Measurements from ENCODE around the gene ABCD4.

ABCD4 gene

GRCh38 chr14:74325446-74325845, 22.7 kb upstream of the ABCD4 start:
- Mint-ChIP-seq H3K27ac (no peak overlapping the region), H3K4me3 (no peak overlapping the region), H3K9me3 (no peaks in the 10 kb centered on the region), H3K4me1 (ENCODE audit: low read depth) (no peaks in the 10 kb centered on the region), H3K36me3 (ENCODE audit: low read depth) (no peaks in the 10 kb centered on the region), H3K27me3 (peaks cover 21% of the 10 kb centered on the region)
- intact Hi-C loops (cut with micrococcal nuclease): no loop called here

GRCh38 chr14:74324931-74325361, 22.2 kb upstream of the ABCD4 start:
- Mint-ChIP-seq H3K36me3 (ENCODE audit: low read depth) (no peaks in the 10 kb centered on the region), H3K9me3 (no peaks in the 10 kb centered on the region), H3K4me3 (no peak overlapping the region), H3K4me1 (ENCODE audit: low read depth) (no peaks in the 10 kb centered on the region), H3K27ac (no peak overlapping the region), H3K27me3 (peaks cover 21% of the 10 kb centered on the region)
- intact Hi-C loops (cut with micrococcal nuclease): no loop called here

GRCh38 chr14:74314576-74314975, 11.8 kb upstream of the ABCD4 start:
- Mint-ChIP-seq H3K27ac (no peak overlapping the region), H3K4me3 (no peak overlapping the region), H3K27me3 (no peaks in the 10 kb centered on the region), H3K4me1 (ENCODE audit: low read depth) (peaks cover under 1% of the 10 kb centered on the region), H3K9me3 (no peaks in the 10 kb centered on the region), H3K36me3 (ENCODE audit: low read depth) (no peaks in the 10 kb centered on the region)
- intact Hi-C loops (cut with micrococcal nuclease): no loop called here

- intact Hi-C loops (cut with micrococcal nuclease): no loop called here
- Mint-ChIP-seq H3K36me3 (ENCODE audit: low read depth) (no peaks in the 10 kb centered on the region), H3K4me3 (no peak overlapping the region), H3K27me3 (no peaks in the 10 kb centered on the region), H3K4me1 (ENCODE audit: low read depth) (peaks cover 10% of the 10 kb centered on the region), H3K9me3 (no peaks in the 10 kb centered on the region), H3K27ac (no peak overlapping the region)
These were observed 10.9 kb upstream of the ABCD4 start for GRCh38 chr14:74313601-74314000.

- Mint-ChIP-seq H3K36me3 (ENCODE audit: low read depth) (no peaks in the 10 kb centered on the region), H3K4me1 (ENCODE audit: low read depth) (peaks cover 10% of the 10 kb centered on the region), H3K9me3 (no peaks in the 10 kb centered on the region), H3K27ac (no peak overlapping the region), H3K4me3 (no peak overlapping the region), H3K27me3 (no peaks in the 10 kb centered on the region)
- intact Hi-C loops (cut with micrococcal nuclease): no loop called here
These were observed 9.4 kb upstream of the ABCD4 start for GRCh38 chr14:74312161-74312560.

- Mint-ChIP-seq H3K4me3 (no peak overlapping the region), H3K27ac (no peak overlapping the region), H3K27me3 (no peaks in the 10 kb centered on the region), H3K4me1 (ENCODE audit: low read depth) (peaks cover 10% of the 10 kb centered on the region), H3K36me3 (ENCODE audit: low read depth) (no peaks in the 10 kb centered on the region), H3K9me3 (no peaks in the 10 kb centered on the region)
- intact Hi-C loops (cut with micrococcal nuclease): no loop called here
These were observed 6.6 kb upstream of the ABCD4 start for GRCh38 chr14:74309125-74310022.

GRCh38 chr14:74308695-74309094, 6.0 kb upstream of the ABCD4 start:
- Mint-ChIP-seq H3K36me3 (ENCODE audit: low read depth) (no peaks in the 10 kb centered on the region), H3K27ac (no peak overlapping the region), H3K4me1 (ENCODE audit: low read depth) (peaks cover 10% of the 10 kb centered on the region), H3K27me3 (no peaks in the 10 kb centered on the region), H3K9me3 (no peaks in the 10 kb centered on the region), H3K4me3 (no peak overlapping the region)
- intact Hi-C loops (cut with micrococcal nuclease): no loop called here

GRCh38 chr14:74302152-74302628, 544 bp downstream of the ABCD4 start:
- intact Hi-C loops (cut with micrococcal nuclease): no loop called here
- Mint-ChIP-seq H3K27ac (peak overlapping the region; percentile 89), H3K4me3 (peak overlapping the region; percentile 87), H3K36me3 (ENCODE audit: low read depth) (peaks cover 40% of the 10 kb centered on the region), H3K4me1 (ENCODE audit: low read depth) (peaks cover 45% of the 10 kb centered on the region), H3K27me3 (no peaks in the 10 kb centered on the region), H3K9me3 (no peaks in the 10 kb centered on the region)

GRCh38 chr14:74301594-74302151, 1.1 kb downstream of the ABCD4 start:
- peak overlapping the region; percentile 89 for H3K27ac Mint-ChIP-seq
- H3K9me3 Mint-ChIP-seq: no peaks in the 10 kb centered on the region
- peaks cover 45% of the 10 kb centered on the region for H3K4me1 Mint-ChIP-seq (ENCODE audit: low read depth)
- intact Hi-C loops (cut with micrococcal nuclease): no loop called here
- H3K36me3 Mint-ChIP-seq (ENCODE audit: low read depth): peaks cover 44% of the 10 kb centered on the region
- peak overlapping the region; percentile 87 for H3K4me3 Mint-ChIP-seq
- H3K27me3 Mint-ChIP-seq: no peaks in the 10 kb centered on the region

GRCh38 chr14:74299061-74299545, 3.6 kb downstream of the ABCD4 start:
- no peak overlapping the region for H3K4me3 Mint-ChIP-seq
- intact Hi-C loops (cut with micrococcal nuclease): no loop called here
- H3K27ac Mint-ChIP-seq: peak overlapping the region; percentile 61
- peaks cover 45% of the 10 kb centered on the region for H3K4me1 Mint-ChIP-seq (ENCODE audit: low read depth)
- peaks cover 68% of the 10 kb centered on the region for H3K36me3 Mint-ChIP-seq (ENCODE audit: low read depth)
- H3K27me3 Mint-ChIP-seq: no peaks in the 10 kb centered on the region
- no peaks in the 10 kb centered on the region for H3K9me3 Mint-ChIP-seq

- Mint-ChIP-seq H3K36me3 (ENCODE audit: low read depth) (peaks cover 78% of the 10 kb centered on the region), H3K27ac (no peak overlapping the region), H3K4me3 (no peak overlapping the region), H3K27me3 (no peaks in the 10 kb centered on the region), H3K9me3 (no peaks in the 10 kb centered on the region), H3K4me1 (ENCODE audit: low read depth) (peaks cover 40% of the 10 kb centered on the region)
- intact Hi-C loops (cut with micrococcal nuclease): no loop called here
These were observed 4.7 kb downstream of the ABCD4 start for GRCh38 chr14:74297986-74298385.

GRCh38 chr14:74296037-74296467, 6.7 kb downstream of the ABCD4 start:
- Mint-ChIP-seq H3K27ac (no peak overlapping the region), H3K36me3 (ENCODE audit: low read depth) (peaks cover 88% of the 10 kb centered on the region), H3K4me3 (no peak overlapping the region), H3K27me3 (no peaks in the 10 kb centered on the region), H3K4me1 (ENCODE audit: low read depth) (peaks cover 27% of the 10 kb centered on the region), H3K9me3 (no peaks in the 10 kb centered on the region)
- intact Hi-C loops (cut with micrococcal nuclease): no loop called here

GRCh38 chr14:74293606-74294005, 9.1 kb downstream of the ABCD4 start:
- Mint-ChIP-seq H3K27me3 (no peaks in the 10 kb centered on the region), H3K27ac (no peak overlapping the region), H3K4me3 (no peak overlapping the region), H3K4me1 (ENCODE audit: low read depth) (peaks cover 10% of the 10 kb centered on the region), H3K9me3 (no peaks in the 10 kb centered on the region), H3K36me3 (ENCODE audit: low read depth) (peaks cover 96% of the 10 kb centered on the region)
- intact Hi-C loops (cut with micrococcal nuclease): no loop called here

- H3K27ac Mint-ChIP-seq: no peak overlapping the region
These were observed 10.7 kb downstream of the ABCD4 start for GRCh38 chr14:74292061-74292460.

More at GRCh38 chr14:74292061-74292460, 10.7 kb downstream of the ABCD4 start:
- Mint-ChIP-seq H3K27me3 (no peaks in the 10 kb centered on the region), H3K9me3 (no peaks in the 10 kb centered on the region), H3K4me3 (no peak overlapping the region), H3K4me1 (ENCODE audit: low read depth) (no peaks in the 10 kb centered on the region), H3K36me3 (ENCODE audit: low read depth) (peaks cover 96% of the 10 kb centered on the region)
- intact Hi-C loops (cut with micrococcal nuclease): no loop called here
